NCI-H146 (cell line): ENCODE measurements around the gene ZFP90.

Experiments
- DNase-seq: peaks from one replicate; lab custom pipeline; 2025; lab: John Stamatoyannopoulos, UW

ZFP90 gene

GRCh38 chr16:68577352-68577853 lies 38.3 kb downstream of the ZFP90 start:
- DNase-seq, result no peak

- DNase-seq, result no peak
Measured at GRCh38 chr16:68590201-68590994, 51.3 kb downstream of the ZFP90 start.

- no peak for DNase-seq
Measured at GRCh38 chr16:68592466-68593337, 53.6 kb downstream of the ZFP90 start.

- DNase-seq, result no peak
Measured at GRCh38 chr16:68596266-68596665, 57.2 kb downstream of the ZFP90 start.

- no peak for DNase-seq
Measured at GRCh38 chr16:68599586-68599985, 60.5 kb downstream of the ZFP90 start.

GRCh38 chr16:68605746-68606145 lies 66.7 kb downstream of the ZFP90 start:
- no peak for DNase-seq

- no peak for DNase-seq
Measured at GRCh38 chr16:68607443-68607842, 68.4 kb downstream of the ZFP90 start.

GRCh38 chr16:68608330-68608729 lies 69.2 kb downstream of the ZFP90 start:
- DNase-seq, result no peak

GRCh38 chr16:68612996-68613395 lies 73.9 kb downstream of the ZFP90 start:
- no peak for DNase-seq

GRCh38 chr16:68617734-68618133 lies 78.6 kb downstream of the ZFP90 start:
- no peak for DNase-seq
